GM12892 (cell line): ENCODE measurements around the gene ARFGEF3.

Experiments used
- POLR2A ChIP-seq: IDR thresholded peaks from 2 replicates; pipeline ENCODE4 v1.6.1; 2011; ENCODE audit warnings: low read depth, low read length, control low read depth
- POLR2AphosphoS5 ChIP-seq: IDR thresholded peaks from 2 replicates; pipeline ENCODE4 v1.6.1; 2011; ENCODE audit warnings: low read depth, low read length, control low read depth

DNA sequence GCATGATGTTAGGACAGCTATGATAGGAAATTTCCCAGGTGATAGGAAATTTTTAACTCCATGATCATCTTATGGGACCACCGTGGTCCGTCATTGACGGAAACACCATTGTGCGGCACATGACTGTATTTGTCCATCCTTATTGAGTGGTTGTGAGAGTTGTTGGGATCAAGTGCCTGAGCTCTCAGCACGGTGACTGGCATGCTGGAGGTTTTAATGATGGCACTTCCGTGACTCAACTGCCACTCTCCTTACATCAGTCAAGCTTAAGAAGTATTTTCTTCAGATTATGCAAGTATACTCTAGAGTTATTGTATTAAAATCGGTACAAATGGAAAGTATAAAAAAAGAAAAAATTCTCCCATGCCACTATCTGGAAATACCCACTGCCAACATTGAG, 35.8 kb downstream of the ARFGEF3 start:
- no peak for TF ChIP-seq POLR2AphosphoS5
- TF ChIP-seq POLR2A: no peak
